Measurements from ENCODE around the gene ANKZF1.

The ANKZF1 gene

GRCh38 chr2:219280651-219281050 lies 51.0 kb downstream of the ANKZF1 start:
- DNase-seq (ENCODE audit: insufficient read length, low spot score) (no peak), FAIRE-seq (no peak)

GRCh38 chr2:219281588-219281987 lies 52.0 kb downstream of the ANKZF1 start:
- FAIRE-seq: no peak
- no peak for DNase-seq (ENCODE audit: insufficient read length, low spot score)

- FAIRE-seq: no peak
- DNase-seq (ENCODE audit: insufficient read length, low spot score): no peak
Measured at GRCh38 chr2:219282375-219282774, 52.8 kb downstream of the ANKZF1 start.

- no peak for FAIRE-seq
- no peak for DNase-seq (ENCODE audit: insufficient read length, low spot score)
Measured at GRCh38 chr2:219282943-219283581, 53.5 kb downstream of the ANKZF1 start.

GRCh38 chr2:219284501-219285372 lies 55.1 kb downstream of the ANKZF1 start:
- DNase-seq (ENCODE audit: insufficient read length, low spot score) (no peak), FAIRE-seq (no peak)

GRCh38 chr2:219285373-219285735 lies 55.7 kb downstream of the ANKZF1 start:
- no peak for FAIRE-seq
- no peak for DNase-seq (ENCODE audit: insufficient read length, low spot score)

- no peak for DNase-seq (ENCODE audit: insufficient read length, low spot score)
- no peak for FAIRE-seq
Measured at GRCh38 chr2:219285894-219286425, 56.4 kb downstream of the ANKZF1 start.

All from HTR-8/SVneo (cell line).